Renal pelvis (tissue), 12 donors: ENCODE measurements around the gene ARPIN. TPM values are rescaled to one million over a fixed set of nuclear protein-coding genes. Genes with fewer than 3 reads are reported as not detected.
"Not testable (repeated sequence)": the region's sequence is repeated elsewhere in the genome, so short reads cannot be mapped to it uniquely, and the experiment has no call there.

ENCODE experiments used
- DNase-seq: peaks from one replicate; pipeline ENCODE4 v3.0.0-alpha.2; 2013
- long read RNA-seq, 16 experiments: transcript quantifications; one replicate each; lab custom pipeline, GENCODE V29; 2026
- polyA plus RNA-seq, 3 donors: library from polyadenylated mRNA; unstranded; fragments of 120-200 nt; gene quantifications; one replicate each; pipeline ENCODE4 v1.2.1, GENCODE V29; 2013; ENCODE audit not compliant: insufficient read length in 3 of 3

ARPIN gene
- polyA plus RNA-seq, result 10 to 100 TPM; 25.7 to 31.6 (median 31.1) TPM
- long read RNA-seq, donor 1, full-length matches to known transcripts, result 1 of 1 reads
- long read RNA-seq, donor 1, partial matches to known transcripts, result 0 of 1 reads
- long read RNA-seq, donor 1, other reads (novel, unspliced or antisense), result 0 of 1 reads
- long read RNA-seq, donor 2, full-length matches to known transcripts, result 6 of 11 reads
- long read RNA-seq, donor 2, partial matches to known transcripts, result 5 of 11 reads
- long read RNA-seq, donor 2, other reads (novel, unspliced or antisense), result 0 of 11 reads
- long read RNA-seq, donor 3, full-length matches to known transcripts, result 6 of 6 reads
- long read RNA-seq, donor 3, partial matches to known transcripts, result 0 of 6 reads
- long read RNA-seq, donor 3, other reads (novel, unspliced or antisense), result 0 of 6 reads
- long read RNA-seq, donor 4, full-length matches to known transcripts, result 5 of 5 reads
- long read RNA-seq, donor 4, partial matches to known transcripts, result 0 of 5 reads
- long read RNA-seq, donor 4, other reads (novel, unspliced or antisense), result 0 of 5 reads
- long read RNA-seq, donor 5, full-length matches to known transcripts, result 6 of 6 reads
- long read RNA-seq, donor 5, partial matches to known transcripts, result 0 of 6 reads
- long read RNA-seq, donor 5, other reads (novel, unspliced or antisense), result 0 of 6 reads
- long read RNA-seq, donor 6, full-length matches to known transcripts, result 4 of 4 reads
- long read RNA-seq, donor 6, partial matches to known transcripts, result 0 of 4 reads
- long read RNA-seq, donor 6, other reads (novel, unspliced or antisense), result 0 of 4 reads
- long read RNA-seq, donor 7, full-length matches to known transcripts, result 15 of 15 reads
- long read RNA-seq, donor 7, partial matches to known transcripts, result 0 of 15 reads
- long read RNA-seq, donor 7, other reads (novel, unspliced or antisense), result 0 of 15 reads
- long read RNA-seq, donor 8, full-length matches to known transcripts, result 7 of 7 reads
- long read RNA-seq, donor 8, partial matches to known transcripts, result 0 of 7 reads
- long read RNA-seq, donor 8, other reads (novel, unspliced or antisense), result 0 of 7 reads
- long read RNA-seq, donor 9, full-length matches to known transcripts, result 14 of 19 reads
- long read RNA-seq, donor 9, partial matches to known transcripts, result 5 of 19 reads
- long read RNA-seq, donor 9, other reads (novel, unspliced or antisense), result 0 of 19 reads
- long read RNA-seq, donor 10, full-length matches to known transcripts, result 10 of 10 reads
- long read RNA-seq, donor 10, partial matches to known transcripts, result 0 of 10 reads
- long read RNA-seq, donor 10, other reads (novel, unspliced or antisense), result 0 of 10 reads
- long read RNA-seq, donor 11, full-length matches to known transcripts, result 5 of 5 reads
- long read RNA-seq, donor 11, partial matches to known transcripts, result 0 of 5 reads
- long read RNA-seq, donor 11, other reads (novel, unspliced or antisense), result 0 of 5 reads
- long read RNA-seq, donor 12, full-length matches to known transcripts, result 7 of 7 reads
- long read RNA-seq, donor 12, partial matches to known transcripts, result 0 of 7 reads
- long read RNA-seq, donor 12, other reads (novel, unspliced or antisense), result 0 of 7 reads
- long read RNA-seq, donor 13, full-length matches to known transcripts, result 3 of 3 reads
- long read RNA-seq, donor 13, partial matches to known transcripts, result 0 of 3 reads
- long read RNA-seq, donor 13, other reads (novel, unspliced or antisense), result 0 of 3 reads
- long read RNA-seq, donor 14, result 0 reads
- long read RNA-seq, donor 15, result 0 reads
- long read RNA-seq, donor 16, full-length matches to known transcripts, result 5 of 5 reads
- long read RNA-seq, donor 16, partial matches to known transcripts, result 0 of 5 reads
- long read RNA-seq, donor 16, other reads (novel, unspliced or antisense), result 0 of 5 reads

DNA sequence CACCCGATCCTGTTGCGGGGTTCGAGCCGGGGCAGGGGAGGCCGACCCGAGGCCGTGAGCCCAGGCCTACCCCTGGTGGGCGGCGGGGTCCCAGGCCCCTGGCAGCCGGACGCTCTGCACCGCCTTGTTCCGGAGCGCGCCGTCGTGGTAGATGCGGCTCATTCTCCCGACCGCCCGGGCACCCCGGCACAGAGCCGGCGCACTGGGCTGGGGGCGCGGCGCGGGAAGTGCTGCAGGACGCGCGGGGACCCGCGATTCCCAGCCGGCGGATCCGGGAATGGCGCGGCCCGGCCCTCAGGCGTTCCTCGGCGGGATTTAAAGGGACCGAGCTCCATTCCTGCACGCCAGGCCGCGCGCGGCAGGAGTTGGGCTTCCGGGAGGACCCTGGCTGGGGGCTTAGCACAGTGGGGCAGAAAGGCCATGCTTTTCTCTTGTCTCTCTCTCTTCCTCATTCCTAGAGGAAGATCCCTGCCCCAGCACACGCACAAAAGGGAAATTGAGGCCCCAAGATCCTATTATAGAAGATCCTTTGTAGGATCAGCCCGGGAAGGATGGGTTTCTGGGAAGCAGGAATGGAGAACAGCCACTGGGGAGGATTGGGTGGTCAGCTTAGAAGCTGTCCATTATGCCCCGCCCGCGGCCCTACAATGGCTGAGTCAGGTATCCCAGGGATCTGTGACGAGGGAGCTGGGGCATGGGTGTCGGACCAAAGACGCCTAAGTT lies at the start of gene ARPIN:
Gene ARPIN (minus strand): TSS at position 279 of the 723 bp plus-strand sequence. CDS start 117 bp downstream, at position 162.
- peak; percentile 58 for DNase-seq

GRCh38 chr15:89958107-89958805 lies 45.5 kb upstream of the ARPIN start:
- DNase-seq, result no peak

GRCh38 chr15:89955449-89955998 lies 42.8 kb upstream of the ARPIN start:
- not testable (repeated sequence) for DNase-seq

GRCh38 chr15:89954541-89954940 lies 41.8 kb upstream of the ARPIN start:
- no peak for DNase-seq

GRCh38 chr15:89948796-89949195 lies 36.0 kb upstream of the ARPIN start:
- DNase-seq, result no peak

GRCh38 chr15:89947385-89947784 lies 34.6 kb upstream of the ARPIN start:
- DNase-seq, result no peak

DNA sequence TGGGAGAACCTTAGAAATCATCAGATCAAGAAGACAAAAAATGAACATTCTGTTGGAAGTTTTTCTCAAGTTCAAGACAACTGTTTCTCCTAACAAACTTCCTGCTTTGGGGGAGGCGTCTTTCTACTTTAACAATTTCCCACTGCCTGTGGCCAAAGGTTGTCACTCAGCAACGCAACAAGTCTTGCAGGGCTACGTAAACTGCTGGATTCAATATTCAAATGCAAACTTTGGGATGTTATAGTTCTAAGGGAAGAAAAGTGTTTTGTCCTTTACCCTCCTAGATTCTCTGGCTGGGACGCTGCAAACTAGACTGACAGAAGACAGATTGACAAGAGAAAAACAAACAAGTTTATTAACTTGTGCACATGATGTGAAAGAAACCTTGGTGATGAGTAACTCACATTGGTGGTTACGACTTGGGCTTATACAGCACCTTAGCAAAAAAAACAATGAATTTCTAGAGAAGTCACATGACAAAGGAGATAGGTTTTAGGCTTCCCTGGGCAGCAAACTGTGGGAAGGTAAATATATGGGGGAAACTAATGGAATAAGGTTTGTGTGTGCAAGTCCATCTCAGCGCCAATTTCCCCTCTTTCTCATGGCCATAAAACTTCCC lies 34.0 kb upstream of the ARPIN start:
- DNase-seq, result no peak

GRCh38 chr15:89943721-89944120 lies 31.0 kb upstream of the ARPIN start:
- DNase-seq, result not testable (repeated sequence)

DNA sequence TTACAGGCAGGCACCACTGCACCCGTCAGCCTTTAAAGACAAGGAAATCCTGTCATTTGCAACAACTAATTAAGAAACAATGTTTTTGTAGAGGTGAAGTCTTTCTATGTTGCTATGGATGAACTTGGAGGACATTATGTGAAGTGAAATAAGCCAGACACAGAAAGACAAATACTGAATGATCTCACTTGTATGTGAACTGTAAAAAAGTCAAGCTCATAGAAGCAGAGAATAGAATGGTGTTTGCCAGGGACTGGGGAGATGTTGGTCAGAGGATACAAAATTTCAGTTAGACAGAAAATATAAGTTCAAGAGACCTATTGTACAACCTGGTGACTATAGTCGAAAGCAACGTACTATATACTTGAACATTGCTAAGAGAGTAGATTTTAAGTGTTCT lies 27.2 kb upstream of the ARPIN start:
- no peak for DNase-seq

GRCh38 chr15:89939377-89939776 lies 26.6 kb upstream of the ARPIN start:
- DNase-seq, result not testable (repeated sequence)

DNA sequence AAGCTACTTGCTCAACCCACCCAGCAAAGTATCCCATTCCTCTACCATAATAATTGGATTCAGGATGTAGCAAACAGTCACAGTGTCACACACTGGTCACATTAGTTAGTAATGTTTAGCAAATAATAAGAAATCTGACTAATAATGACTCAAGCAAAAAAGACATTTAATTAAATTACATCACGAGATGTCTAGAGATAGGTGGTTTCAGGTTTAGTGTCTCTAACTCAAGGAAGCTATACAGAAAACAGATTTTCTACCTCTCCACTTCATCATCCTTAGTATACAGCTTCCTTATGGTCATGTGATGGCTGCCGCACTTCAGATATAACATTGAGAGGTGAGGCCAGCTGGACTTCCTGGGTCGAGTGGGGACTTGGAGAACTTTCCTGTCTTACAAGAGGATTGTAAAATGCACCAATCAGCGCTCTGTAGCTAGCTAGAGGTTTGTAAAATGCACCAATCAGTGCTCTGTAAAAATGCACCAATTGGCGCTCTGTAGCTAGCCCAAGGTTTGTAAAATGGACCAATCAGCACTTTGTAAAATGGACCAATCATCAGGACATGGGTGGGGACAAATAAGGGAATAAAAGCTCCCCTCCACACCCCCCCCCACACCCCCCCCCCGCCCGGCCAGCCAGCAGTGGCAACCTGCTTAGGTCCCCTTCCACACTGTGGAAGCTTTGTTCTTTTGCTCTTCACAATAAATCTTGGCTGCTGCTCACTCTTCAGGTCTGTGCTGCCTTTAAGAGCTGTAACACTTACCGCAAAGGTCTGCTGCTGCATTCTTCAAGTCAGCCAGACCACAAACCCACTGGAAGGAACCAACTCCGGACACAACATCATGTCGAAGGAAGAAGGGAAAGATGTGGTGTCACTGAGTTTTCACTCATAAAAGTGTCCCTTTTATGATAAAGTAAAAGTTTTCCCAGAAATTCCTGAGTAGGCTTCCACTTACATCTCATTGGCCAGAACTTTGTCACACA lies 24.9 kb upstream of the ARPIN start:
- no peak for DNase-seq

DNA sequence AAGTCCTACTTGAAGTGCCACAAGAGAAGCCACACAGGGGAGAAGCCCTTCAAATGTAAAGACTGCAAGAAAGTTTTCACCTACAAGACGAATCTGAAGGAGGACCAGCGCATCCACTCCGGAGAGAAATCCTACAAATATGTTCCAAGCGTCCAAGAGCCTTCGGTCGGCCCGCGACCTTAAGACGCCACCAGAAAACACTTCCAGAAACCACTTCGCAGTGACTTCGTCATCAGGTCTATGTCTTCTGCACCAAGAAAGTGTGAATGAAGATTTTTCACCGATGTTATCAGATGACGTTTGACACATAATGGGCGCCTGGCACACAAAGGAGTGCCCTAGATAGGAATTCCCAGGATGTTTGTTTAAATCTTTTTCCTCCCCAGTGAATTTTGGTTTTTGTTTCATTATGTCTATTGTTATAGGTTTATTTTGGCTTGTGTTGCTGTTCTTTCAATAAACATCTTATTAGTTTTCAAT lies 24.1 kb upstream of the ARPIN start:
- DNase-seq, result no peak

- no peak for DNase-seq
Observed at GRCh38 chr15:89936051-89936785, 23.5 kb upstream of the ARPIN start.

DNA sequence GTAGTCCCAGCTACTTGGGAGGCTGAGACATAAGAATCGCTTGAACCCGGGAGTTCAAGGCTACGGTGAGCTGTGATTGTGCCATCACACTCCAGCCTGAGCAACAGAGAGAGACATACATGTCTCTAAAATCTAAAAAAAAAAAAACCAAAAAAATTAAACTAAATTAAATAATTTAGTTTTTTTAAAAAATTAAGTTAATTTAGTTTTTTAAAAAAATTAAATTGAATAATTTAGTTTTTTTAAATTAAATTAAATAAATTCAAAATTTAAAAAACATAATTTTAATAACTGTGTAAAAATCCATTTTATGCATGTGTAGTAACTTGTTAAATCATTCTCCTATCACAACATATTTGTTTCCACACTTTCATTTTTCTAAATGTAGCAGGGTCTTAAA lies 20.1 kb upstream of the ARPIN start:
- no peak for DNase-seq

DNA sequence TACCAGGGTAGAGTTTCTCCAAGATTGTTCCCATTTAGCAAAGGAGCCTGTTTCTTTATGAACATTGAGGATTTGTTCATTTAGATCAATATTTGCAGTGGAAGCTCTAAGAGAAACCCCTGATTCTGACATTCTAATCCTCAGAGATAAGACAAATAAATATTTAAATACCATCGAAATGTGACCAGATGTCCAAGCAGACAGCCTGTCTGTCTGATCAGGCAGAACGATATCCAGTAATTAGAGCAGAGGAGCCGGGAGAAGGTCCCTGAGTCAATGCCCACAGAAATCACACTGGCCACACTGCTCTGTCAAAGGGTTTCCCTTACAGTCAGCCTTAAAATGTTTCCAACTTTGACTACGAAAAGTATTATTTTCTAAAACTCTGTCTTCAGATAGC lies 15.7 kb upstream of the ARPIN start:
- DNase-seq, result no peak

GRCh38 chr15:89926158-89926557 lies 13.4 kb upstream of the ARPIN start:
- DNase-seq, result no peak
